Neural cell (in vitro differentiated cells): ENCODE data around the gene NT5M. TPM values are rescaled to one million over a fixed set of nuclear protein-coding genes. Genes with fewer than 3 reads are reported as not detected.

ENCODE experiments used
- H2AFZ ChIP-seq: fragments of 200-600, 300-800 bp; sonication (generic), shearing (Covaris generic); 2 replicates; pipeline ENCODE4 v1.6.0; 2014; ENCODE audit warnings: low read depth, mild to moderate bottlenecking, antibody characterized with exemption, low read length, moderate library complexity
- H3F3A ChIP-seq: fragments of 200-600 bp; shearing (Covaris generic); 2 replicates; pipeline ENCODE4 v1.6.1; 2016; ENCODE audit warnings: mild to moderate bottlenecking, moderate library complexity, mixed read lengths, antibody characterized with exemption, low read length; ENCODE audit not compliant: insufficient read depth, poor library complexity, severe bottlenecking
- H3K27ac ChIP-seq: fragments of 200-600, 300-800 bp; sonication (generic), shearing (Covaris generic); 2 replicates; pipeline ENCODE4 v1.5.1; 2014; ENCODE audit warnings: mild to moderate bottlenecking, low read length, moderate library complexity
- H3K27me3 ChIP-seq: fragments of 300-800, 200-600 bp; sonication (generic), shearing (Covaris generic); 2 replicates; pipeline ENCODE4 v1.6.0; 2014; ENCODE audit warnings: mild to moderate bottlenecking, low read depth, low read length, moderate library complexity; ENCODE audit not compliant: insufficient read depth
- H3K36me3 ChIP-seq: fragments of 300-800, 200-600 bp; sonication (generic), shearing (Covaris generic); 2 replicates; pipeline ENCODE4 v1.5.1; 2014; ENCODE audit warnings: mild to moderate bottlenecking, antibody characterized with exemption, low read length, moderate library complexity; ENCODE audit not compliant: insufficient read depth
- H3K4me2 ChIP-seq: fragments of 300-800, 200-600 bp; sonication (generic), shearing (Covaris generic); 2 replicates; pipeline ENCODE4 v1.6.0; 2014; ENCODE audit warnings: mild to moderate bottlenecking, low read length
- H3K4me3 ChIP-seq: fragments of 300-800, 200-600 bp; sonication (generic), shearing (Covaris generic); 2 replicates; pipeline ENCODE4 v1.5.1; 2014; ENCODE audit warnings: mild to moderate bottlenecking, low read length, moderate library complexity
- H3K79me2 ChIP-seq: fragments of 200-600 bp; shearing (Covaris generic); replicated peaks from 2 replicates; pipeline ENCODE4 v1.6.0; 2014; ENCODE audit warnings: mild to moderate bottlenecking, low read length, moderate library complexity; ENCODE audit not compliant: insufficient read depth
- H3K9ac ChIP-seq: fragments of 300-800, 200-600 bp; sonication (generic), shearing (Covaris generic); 2 replicates; pipeline ENCODE4 v1.6.1; 2016; ENCODE audit warnings: mild to moderate bottlenecking, low read length, mixed read lengths
- H3K9me2 ChIP-seq: fragments of 200-600 bp; shearing (Covaris generic); 2 replicates; pipeline ENCODE4 v1.6.1; 2016; ENCODE audit warnings: mild to moderate bottlenecking, low read length, mixed read lengths; ENCODE audit not compliant: insufficient read depth
- H3K9me3 ChIP-seq: fragments of 200-600, 300-800 bp; sonication (generic), shearing (Covaris generic); 2 replicates; pipeline ENCODE4 v1.6.1; 2016; ENCODE audit warnings: mild to moderate bottlenecking, mixed run types, low read length, moderate library complexity, mixed read lengths
- H4K20me1 ChIP-seq: fragments of 200-600 bp; shearing (Covaris generic); 2 replicates; pipeline ENCODE4 v1.6.1; 2016; ENCODE audit warnings: mild to moderate bottlenecking, mixed run types; ENCODE audit not compliant: insufficient read depth
- CTCF ChIP-seq: fragments of 450-650 bp; IDR thresholded peaks from 2 replicates; pipeline ENCODE4 v1.5.1; 2014; ENCODE audit warnings: antibody characterized with exemption, mild to moderate bottlenecking, moderate library complexity; ENCODE audit not compliant: poor library complexity, severe bottlenecking
- EP300 ChIP-seq: fragments of 450-650 bp; conservative IDR thresholded peaks from 2 replicates; pipeline ENCODE4 v1.6.1; 2014; ENCODE audit warnings: antibody characterized with exemption, mild to moderate bottlenecking, moderate library complexity; ENCODE audit not compliant: poor library complexity, severe bottlenecking
- EZH2 ChIP-seq: fragments of 200-600, 300-800 bp; shearing (Covaris generic), sonication (generic); IDR thresholded peaks from 2 replicates; pipeline ENCODE4 v1.6.1; 2014; ENCODE audit warnings: antibody characterized with exemption, low read length, borderline replicate concordance, mild to moderate bottlenecking; ENCODE audit not compliant: insufficient read depth, poor library complexity, severe bottlenecking
- MXI1 ChIP-seq: fragments of 450-650 bp; conservative IDR thresholded peaks from 2 replicates; pipeline ENCODE4 v1.6.1; 2014; ENCODE audit warnings: antibody characterized with exemption, mild to moderate bottlenecking; ENCODE audit not compliant: poor library complexity, severe bottlenecking
- POLR2AphosphoS5 ChIP-seq: IDR thresholded peaks from 2 replicates; pipeline ENCODE4 v1.6.1; 2012
- RAD21 ChIP-seq: fragments of 450-650 bp; conservative IDR thresholded peaks from 2 replicates; pipeline ENCODE4 v1.6.1; 2014; ENCODE audit warnings: antibody characterized with exemption, mild to moderate bottlenecking, moderate library complexity
- SMC3 ChIP-seq: fragments of 450-650 bp; conservative IDR thresholded peaks from 2 replicates; pipeline ENCODE4 v1.6.1; 2014; ENCODE audit warnings: antibody characterized with exemption, mild to moderate bottlenecking, moderate library complexity; ENCODE audit not compliant: poor library complexity
- TAF1 ChIP-seq: IDR thresholded peaks from 2 replicates; pipeline ENCODE4 v1.6.1; 2012; ENCODE audit warnings: low read depth
- polyA plus RNA-seq: library from polyadenylated mRNA; depleted of rRNA; stranded (reverse); fragments of >200 nt; gene quantifications from 2 replicates; pipeline ENCODE4 v1.2.3, GENCODE V29; 2014
- TF ChIP-seq, protein P1 (sequence below): IDR thresholded peaks from 2 replicates; pipeline ENCODE4 v1.6.1; 2012; ENCODE audit warnings: borderline replicate concordance

NT5M gene
- polyA plus RNA-seq, 1 donor from 2014 or later = 11.1 TPM

GRCh38 chr17:17379197-17379991 is 76.2 kb downstream of the NT5M start:
- TF ChIP-seq CTCF = no peak
- TF ChIP-seq EZH2 = no peak
- no peak for TF ChIP-seq MXI1
- no peak for TF ChIP-seq TAF1
- no peaks in the 10 kb centered on the region for H3K79me2 ChIP-seq
- H3K36me3 ChIP-seq = no peaks in the 10 kb centered on the region
- H3F3A ChIP-seq = no peaks in the 10 kb centered on the region
- peak overlapping the region; percentile 45 for H3K4me3 ChIP-seq
- H3K27me3 ChIP-seq = no peaks in the 10 kb centered on the region
- H3K27ac ChIP-seq = peak overlapping the region; percentile 95
- peak overlapping the region; percentile 58 for H3K9ac ChIP-seq
- no peaks in the 10 kb centered on the region for H4K20me1 ChIP-seq
- H3K9me3 ChIP-seq = no peaks in the 10 kb centered on the region
- H3K4me2 ChIP-seq = no peak overlapping the region
- no peaks in the 10 kb centered on the region for H3K9me2 ChIP-seq
- H2AFZ ChIP-seq = no peak overlapping the region

DNA sequence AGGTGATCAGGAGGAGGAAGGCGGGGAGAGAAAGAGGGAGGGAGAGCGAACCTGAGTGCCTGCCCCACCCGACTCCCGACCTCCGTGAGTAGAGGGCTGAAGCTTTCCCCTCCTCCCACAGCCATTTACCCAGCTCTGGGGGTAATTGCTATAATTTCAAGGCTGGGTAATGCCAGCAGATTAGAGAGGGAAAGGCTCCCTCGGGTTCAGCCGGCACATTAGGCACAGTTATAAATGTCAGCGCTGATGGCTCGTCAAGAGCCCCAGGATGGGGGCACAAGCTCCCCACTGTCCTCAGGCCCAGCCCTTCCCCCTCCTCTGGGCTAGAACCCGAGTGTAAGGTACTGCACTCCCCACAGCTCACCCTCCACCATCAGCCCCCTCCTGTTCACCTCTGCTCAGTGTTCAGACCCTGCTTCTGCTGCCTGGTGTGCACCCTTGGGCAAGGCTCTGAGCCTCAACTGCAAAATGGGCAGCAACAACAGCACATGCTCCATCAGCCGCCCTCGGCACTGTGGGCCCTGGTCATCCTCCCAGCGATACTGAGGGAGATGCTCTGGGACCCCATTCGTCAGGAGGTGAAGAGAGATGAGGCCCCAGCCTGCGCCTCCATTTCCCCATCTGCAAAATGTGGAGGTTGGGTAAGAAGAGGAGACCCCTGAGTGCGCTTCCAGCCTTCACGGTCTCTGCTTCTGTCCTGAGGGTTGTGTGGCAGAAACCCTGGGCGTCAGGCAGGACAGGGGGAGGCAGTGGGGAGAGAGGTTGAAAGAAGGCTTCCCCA is 77.2 kb downstream of the NT5M start:
- Histone ChIP-seq H4K20me1 (no peaks in the 10 kb centered on the region), H3K9ac (peak overlapping the region; percentile 64), H3K4me2 (peak overlapping the region; percentile 14), H3K36me3 (no peaks in the 10 kb centered on the region), H2AFZ (no peak overlapping the region), H3K79me2 (no peaks in the 10 kb centered on the region), H3F3A (no peaks in the 10 kb centered on the region), H3K27me3 (no peaks in the 10 kb centered on the region), H3K9me2 (no peaks in the 10 kb centered on the region), H3K9me3 (no peaks in the 10 kb centered on the region), H3K4me3 (peak overlapping the region; percentile 45), H3K27ac (peak overlapping the region; percentile 95)
- peak; percentile 46 for TF ChIP-seq RAD21
- peak; percentile 92 for TF ChIP-seq POLR2AphosphoS5
- peak; percentile 95 for TF ChIP-seq EP300
- TF ChIP-seq MXI1 = peak; percentile 40
- no peak for TF ChIP-seq EZH2

DNA sequence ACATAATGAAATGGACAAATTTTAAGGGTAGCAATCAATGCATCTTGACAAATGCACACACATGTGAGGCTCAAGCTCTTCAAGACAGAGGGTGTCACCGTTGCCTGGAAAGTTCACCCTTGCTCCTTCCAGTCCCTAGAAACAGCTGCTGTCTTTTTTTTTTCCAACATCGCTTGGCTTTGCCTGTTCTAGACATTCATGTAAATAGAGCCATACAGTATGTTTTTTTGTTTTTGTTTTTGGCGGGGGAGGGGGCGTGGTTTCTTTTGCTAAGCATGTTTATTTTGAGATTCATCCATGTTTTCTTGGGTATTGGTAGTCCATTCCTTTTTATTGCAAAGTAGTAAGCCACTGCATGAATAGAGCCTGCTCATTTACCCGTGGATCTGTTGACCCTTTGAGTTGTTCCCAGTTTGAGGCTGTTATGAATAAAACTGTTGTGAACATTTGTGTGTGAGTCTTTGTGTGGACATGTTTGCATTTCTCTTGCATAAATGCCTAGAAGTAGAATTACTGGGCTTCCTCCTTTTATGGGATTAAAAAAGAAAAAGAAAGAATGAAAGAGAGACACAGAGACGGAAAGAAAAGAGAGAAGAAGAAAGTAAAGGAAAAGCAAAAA is 78.4 kb downstream of the NT5M start:
- H3K4me2 ChIP-seq = no peak overlapping the region

More for the DNA sequence above, 78.4 kb downstream of the NT5M start:
- H3F3A ChIP-seq = no peaks in the 10 kb centered on the region
- H3K9ac ChIP-seq = peak overlapping the region; percentile 64
- H2AFZ ChIP-seq = no peak overlapping the region
- H4K20me1 ChIP-seq = no peaks in the 10 kb centered on the region
- H3K4me3 ChIP-seq = peak overlapping the region; percentile 45
- no peaks in the 10 kb centered on the region for H3K9me3 ChIP-seq
- no peaks in the 10 kb centered on the region for H3K36me3 ChIP-seq
- no peaks in the 10 kb centered on the region for H3K27me3 ChIP-seq
- H3K9me2 ChIP-seq = no peaks in the 10 kb centered on the region
- TF ChIP-seq POLR2AphosphoS5 (no peak), MXI1 (no peak), EP300 (no peak), RAD21 (no peak), TAF1 (no peak), EZH2 (no peak), CTCF (no peak), SMC3 (no peak)
- TF ChIP-seq, protein P1, sequence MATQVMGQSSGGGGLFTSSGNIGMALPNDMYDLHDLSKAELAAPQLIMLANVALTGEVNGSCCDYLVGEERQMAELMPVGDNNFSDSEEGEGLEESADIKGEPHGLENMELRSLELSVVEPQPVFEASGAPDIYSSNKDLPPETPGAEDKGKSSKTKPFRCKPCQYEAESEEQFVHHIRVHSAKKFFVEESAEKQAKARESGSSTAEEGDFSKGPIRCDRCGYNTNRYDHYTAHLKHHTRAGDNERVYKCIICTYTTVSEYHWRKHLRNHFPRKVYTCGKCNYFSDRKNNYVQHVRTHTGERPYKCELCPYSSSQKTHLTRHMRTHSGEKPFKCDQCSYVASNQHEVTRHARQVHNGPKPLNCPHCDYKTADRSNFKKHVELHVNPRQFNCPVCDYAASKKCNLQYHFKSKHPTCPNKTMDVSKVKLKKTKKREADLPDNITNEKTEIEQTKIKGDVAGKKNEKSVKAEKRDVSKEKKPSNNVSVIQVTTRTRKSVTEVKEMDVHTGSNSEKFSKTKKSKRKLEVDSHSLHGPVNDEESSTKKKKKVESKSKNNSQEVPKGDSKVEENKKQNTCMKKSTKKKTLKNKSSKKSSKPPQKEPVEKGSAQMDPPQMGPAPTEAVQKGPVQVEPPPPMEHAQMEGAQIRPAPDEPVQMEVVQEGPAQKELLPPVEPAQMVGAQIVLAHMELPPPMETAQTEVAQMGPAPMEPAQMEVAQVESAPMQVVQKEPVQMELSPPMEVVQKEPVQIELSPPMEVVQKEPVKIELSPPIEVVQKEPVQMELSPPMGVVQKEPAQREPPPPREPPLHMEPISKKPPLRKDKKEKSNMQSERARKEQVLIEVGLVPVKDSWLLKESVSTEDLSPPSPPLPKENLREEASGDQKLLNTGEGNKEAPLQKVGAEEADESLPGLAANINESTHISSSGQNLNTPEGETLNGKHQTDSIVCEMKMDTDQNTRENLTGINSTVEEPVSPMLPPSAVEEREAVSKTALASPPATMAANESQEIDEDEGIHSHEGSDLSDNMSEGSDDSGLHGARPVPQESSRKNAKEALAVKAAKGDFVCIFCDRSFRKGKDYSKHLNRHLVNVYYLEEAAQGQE = no peak
- peak overlapping the region; percentile 95 for H3K27ac ChIP-seq
- no peaks in the 10 kb centered on the region for H3K79me2 ChIP-seq
